HG03558 (cell line): ENCODE results near the gene VSIG8.
"Not testable (repeated sequence)": the region's sequence is repeated elsewhere in the genome, so short reads cannot be mapped to it uniquely, and the experiment has no call there.

ENCODE experiments used
- ATAC-seq: cut with Tn5 transposase; IDR thresholded peaks from one replicate; pipeline ENCODE4 v1.9.1; 2021; ENCODE audit warnings: moderate number of reproducible peaks; ENCODE audit not compliant: unreplicated experiment; ENCODE audit errors: extremely low read depth

Gene VSIG8, protein sequence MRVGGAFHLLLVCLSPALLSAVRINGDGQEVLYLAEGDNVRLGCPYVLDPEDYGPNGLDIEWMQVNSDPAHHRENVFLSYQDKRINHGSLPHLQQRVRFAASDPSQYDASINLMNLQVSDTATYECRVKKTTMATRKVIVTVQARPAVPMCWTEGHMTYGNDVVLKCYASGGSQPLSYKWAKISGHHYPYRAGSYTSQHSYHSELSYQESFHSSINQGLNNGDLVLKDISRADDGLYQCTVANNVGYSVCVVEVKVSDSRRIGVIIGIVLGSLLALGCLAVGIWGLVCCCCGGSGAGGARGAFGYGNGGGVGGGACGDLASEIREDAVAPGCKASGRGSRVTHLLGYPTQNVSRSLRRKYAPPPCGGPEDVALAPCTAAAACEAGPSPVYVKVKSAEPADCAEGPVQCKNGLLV

DNA sequence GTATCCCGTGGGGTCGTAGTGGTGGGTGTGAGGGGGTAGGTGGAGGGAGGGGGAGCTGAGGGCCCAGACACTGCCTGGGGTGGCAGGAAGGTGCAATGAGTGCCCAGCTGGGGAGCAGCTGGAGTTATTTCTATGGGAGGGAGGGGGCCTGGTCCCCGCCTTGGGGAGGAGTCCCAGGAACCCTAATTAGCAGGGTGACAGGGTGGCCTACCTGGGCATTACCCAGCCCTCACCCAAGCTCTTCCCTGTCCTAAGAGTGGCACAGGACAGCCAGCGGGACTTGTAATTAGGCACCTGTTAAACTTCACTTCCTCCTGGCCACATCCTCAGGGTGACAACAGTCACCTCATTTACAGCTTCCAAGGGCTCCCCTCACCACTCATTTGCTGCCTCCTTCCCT lies at the start of gene VSIG8:
TSS of gene VSIG8 (minus strand) at position 101 of the 400 bp plus-strand sequence. CDS start 136 bp downstream, outside the sequence.
- ATAC-seq, result no peak

DNA sequence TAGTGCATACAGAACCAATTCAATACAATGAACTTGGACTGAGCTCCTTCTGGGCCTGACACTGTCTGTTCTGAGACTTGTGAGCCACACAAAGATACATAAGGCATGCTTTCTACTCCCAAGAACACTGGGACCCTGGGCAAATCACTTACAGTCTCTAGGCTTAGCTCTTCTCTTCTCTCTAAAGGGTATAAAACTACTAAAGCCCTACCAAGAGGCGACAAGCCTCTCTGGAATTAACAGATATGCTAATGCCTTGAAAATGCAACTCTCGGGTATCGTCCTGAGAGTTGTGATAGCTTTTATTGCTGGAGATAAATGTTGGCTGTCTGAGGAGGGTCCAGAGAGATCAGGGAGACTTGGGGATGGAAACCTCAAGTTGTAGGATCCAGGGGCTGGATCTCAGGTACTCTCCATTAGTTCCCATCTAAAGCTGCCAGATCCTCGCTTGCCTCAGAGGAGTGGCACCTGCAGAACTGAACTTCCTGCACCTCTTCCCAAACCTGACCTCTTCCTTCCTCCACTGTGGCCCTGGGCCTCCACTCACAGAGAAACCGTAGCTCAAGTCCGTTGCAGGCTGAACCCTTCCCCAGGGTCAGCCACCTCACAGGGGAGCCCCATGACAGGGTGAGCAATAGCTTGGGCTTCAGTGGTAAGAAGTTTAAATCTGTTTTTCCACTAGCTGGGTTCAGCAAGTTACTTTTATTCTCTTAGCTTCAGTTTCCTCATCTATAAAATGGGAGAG lies 49.0 kb upstream of the VSIG8 start:
- ATAC-seq, result no peak

DNA sequence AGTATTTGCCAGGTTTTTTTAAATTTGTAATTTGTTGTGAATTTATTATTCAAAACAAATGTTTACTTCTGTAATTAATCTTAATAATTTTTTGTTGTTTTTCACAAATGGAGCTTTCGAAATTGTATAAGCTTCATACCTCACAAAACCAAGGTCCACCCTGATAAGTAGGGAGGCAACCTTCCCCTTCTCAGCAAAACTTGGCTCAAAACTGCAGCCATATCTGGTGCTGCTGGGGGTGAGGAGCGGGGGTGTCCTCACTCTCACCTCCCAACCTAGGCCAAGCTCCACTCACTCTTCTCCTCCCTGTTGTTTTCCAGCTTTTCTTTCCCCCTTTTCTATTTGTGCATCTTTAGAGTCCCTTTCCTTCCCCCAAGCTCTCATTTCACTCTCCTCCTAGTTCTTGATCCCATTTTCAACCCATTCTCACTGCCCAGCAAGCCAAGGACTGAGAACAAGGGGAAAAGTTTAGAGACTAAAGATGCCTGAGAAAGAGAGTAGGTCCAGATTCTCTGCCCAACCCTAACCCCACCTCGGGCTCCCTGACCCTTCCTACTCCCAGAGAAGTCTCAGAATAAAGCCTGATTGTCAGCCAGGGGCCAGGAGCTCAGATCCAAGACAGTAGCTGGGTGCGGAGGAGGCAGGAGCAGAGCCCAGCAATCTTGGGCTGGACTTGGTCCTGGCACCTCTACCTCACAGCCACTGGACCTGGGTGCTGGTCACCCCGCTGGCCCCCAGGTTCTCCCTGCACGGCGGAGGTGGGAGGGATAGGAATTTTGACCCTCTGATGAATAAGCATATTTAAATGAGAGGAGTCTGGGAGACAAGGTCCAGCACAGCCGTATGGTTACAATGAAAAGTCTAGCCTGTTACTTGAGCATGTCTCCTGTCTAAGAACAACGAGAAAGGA lies 45.8 kb upstream of the VSIG8 start:
- no peak for ATAC-seq

GRCh38 chr1:159906960-159907359 lies 44.5 kb upstream of the VSIG8 start:
- ATAC-seq, result no peak

DNA sequence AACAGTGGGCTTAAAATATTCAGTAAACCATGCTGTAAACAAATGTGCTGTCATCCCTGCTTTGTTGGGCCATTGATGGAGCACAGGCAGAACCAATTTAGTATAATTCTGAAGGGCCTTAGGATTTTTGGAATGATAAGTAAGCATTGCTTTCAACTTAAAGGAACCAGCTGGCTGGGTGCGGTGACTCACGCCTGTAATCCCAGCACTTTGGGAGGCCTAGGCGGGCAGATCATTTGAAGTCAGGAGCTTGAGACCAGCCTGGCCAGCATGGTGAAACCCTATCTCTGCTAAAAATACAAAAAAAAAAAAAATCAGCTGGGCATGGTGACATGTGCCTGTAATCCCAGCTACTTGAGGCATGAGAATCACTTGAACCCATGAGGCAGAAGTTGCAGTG lies 41.6 kb upstream of the VSIG8 start:
- ATAC-seq, result not testable (repeated sequence)

DNA sequence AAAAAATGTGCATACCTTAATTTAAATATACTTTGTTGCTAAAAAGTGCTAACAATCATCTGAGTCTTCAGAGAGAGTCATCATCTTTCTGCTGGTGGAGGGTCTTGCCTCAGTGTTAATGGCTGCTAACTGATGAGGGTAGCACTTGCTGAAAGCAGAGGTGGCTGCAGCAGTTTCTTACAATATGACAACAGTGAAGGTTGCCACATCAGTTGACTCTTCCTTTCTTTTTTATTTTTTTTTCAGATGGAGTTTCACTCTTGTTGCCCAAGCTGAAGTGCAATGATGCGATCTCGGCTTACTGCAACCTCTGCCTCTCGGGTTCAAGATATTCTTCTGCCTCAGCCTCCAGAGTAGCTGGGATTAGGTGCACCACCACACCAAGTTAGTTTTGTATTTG lies 40.1 kb upstream of the VSIG8 start:
- no peak for ATAC-seq

GRCh38 chr1:159900755-159901360 lies 38.4 kb upstream of the VSIG8 start:
- ATAC-seq, result no peak

DNA sequence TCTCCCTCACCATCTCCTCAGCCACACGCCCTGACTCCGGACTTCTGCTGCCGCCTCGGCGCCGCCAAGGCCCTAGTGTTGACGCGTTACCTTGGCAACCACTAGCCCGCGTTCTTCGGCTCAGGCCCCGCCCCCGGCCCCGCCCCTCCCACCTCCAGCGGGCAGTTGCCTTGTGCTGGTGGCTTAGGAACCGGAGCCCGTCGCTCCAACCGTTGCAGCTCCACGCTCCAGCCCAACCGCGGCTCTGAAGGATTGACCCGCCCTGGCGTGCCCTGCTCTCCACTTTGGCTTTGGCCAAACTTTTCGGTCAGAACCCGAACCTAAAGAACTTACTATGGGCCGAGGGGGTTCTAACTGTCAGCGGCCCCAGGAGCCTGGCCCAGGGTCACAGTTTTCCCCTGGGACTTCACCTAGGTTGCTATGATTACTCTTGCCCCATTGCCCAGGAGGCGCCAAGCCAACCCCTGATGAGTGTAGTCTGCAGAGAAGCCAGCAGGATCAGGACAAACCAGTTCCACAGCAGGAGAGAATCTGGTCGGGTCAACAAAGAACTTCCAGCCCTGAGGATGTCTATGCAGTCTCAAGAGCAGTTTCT lies 37.7 kb upstream of the VSIG8 start, which contains the start of gene CFAP45:
TSS of gene CFAP45 (minus strand) at position 80 of the 595 bp plus-strand sequence. CDS start at position 13, 67 bp downstream.
- ATAC-seq, result no peak

DNA sequence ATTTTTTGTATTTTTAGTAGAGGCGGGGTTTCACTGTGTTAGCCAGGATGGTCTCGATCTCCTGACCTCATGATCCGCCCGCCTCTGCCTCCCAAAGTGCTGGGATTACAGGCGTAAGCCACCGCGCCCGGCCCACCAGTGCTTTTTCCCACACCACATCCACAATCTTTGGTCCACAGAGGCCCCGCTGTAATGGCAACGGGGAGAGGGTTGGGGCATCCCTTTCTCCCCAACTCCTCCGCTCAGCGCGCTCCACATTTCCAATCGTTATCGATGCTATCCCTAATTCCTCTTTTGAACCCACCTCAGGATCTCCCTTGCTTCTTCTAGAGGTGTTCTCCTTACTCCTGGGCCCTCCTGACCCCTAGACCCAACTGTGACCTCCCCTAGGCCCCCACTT lies 37.2 kb upstream of the VSIG8 start:
- not testable (repeated sequence) for ATAC-seq

DNA sequence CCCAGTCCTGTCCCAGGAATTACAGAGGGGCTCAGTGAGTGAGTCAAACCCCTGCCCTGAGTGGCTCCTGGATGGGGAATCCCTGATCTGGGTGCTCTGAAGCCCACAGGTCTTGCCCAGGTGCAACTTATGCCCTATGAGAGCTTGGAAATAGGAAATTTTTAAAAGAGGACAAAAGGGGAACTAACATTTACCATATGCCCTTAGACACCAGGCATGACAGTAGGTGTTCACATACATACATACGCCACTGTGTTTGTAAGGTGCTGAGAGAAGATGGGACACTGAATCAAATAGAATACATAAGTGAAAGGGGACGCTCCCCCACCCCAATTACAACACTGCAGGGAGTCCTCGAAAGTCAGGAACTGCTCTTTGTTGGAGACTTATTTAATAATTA lies 36.1 kb upstream of the VSIG8 start:
- no peak for ATAC-seq

GRCh38 chr1:159897962-159898361 lies 35.5 kb upstream of the VSIG8 start:
- no peak for ATAC-seq

- ATAC-seq, result no peak
Measured at GRCh38 chr1:159896546-159896930, 34.1 kb upstream of the VSIG8 start.

DNA sequence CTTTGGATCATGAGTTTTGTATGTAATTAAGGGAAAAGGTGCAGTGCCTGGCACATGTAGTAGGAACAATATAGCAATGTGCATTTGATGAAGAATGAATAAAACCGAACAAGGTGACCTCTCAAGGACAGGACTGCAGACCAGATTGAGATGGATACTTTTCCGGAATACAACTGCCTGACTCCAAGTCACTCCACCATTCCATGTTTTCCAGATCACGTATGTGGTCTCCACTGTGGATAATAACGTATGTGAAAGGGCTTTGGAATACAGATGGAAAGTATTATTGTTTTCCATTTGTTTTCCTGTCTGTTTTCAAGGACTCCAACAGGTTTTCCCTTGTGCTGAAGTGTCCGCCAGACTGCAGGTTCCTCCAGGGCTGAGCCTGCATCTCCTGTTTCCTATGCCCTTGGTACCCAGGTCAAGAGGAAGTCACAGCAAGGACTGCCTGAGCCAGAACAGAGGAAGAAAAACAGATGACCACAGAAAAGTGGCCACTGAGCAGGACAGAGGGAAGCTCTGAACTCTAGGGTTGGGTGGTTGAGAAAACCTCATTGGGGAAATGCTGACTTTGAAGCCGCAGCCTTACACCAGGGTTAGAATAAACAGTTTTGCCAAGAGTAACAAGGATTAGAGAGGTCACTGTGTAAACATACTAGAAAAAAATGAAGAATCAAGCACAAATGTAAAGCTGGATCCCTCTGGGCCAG lies 33.5 kb upstream of the VSIG8 start:
- ATAC-seq, result no peak

DNA sequence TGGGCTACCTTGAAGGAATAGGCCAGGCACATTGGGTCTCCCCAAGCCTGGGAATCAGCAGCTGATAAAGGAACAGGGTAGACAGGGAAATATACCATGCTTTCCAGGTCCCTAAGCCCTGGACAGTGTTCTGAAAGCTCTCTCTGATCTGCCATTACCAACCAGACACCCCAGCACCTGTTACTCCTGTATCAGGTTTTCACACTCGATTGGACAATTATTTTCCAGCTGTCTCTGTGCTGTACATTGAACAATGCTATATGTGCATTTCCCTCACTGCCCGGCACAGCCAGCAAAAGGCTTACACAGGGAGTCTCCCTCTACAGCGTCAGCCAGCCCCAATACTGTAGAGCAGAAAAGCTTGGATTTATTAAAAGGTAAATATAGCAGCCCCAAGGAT lies 32.8 kb upstream of the VSIG8 start:
- no peak for ATAC-seq

DNA sequence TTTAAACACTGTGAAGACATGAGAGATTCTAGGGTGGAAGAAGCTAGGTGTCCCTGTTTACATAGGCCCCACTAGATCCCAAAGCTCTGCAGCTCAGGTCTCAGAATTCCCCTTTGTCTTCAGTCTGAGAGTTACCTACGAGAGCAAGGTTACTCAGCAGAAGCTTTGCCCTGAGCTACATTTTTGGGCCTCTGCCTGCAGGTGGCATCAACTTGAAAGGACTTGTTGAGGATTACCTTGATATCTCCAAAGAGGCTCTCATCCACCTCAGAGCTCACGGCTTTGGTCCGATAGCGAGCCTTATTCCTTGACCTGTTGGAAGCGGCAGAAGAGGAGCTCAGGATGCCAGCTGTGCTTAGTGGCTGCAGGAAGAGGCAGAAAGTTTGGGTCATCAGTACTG lies 30.5 kb upstream of the VSIG8 start:
- no peak for ATAC-seq

GRCh38 chr1:159891275-159892157 lies 29.1 kb upstream of the VSIG8 start:
- peak; percentile 55 for ATAC-seq

DNA sequence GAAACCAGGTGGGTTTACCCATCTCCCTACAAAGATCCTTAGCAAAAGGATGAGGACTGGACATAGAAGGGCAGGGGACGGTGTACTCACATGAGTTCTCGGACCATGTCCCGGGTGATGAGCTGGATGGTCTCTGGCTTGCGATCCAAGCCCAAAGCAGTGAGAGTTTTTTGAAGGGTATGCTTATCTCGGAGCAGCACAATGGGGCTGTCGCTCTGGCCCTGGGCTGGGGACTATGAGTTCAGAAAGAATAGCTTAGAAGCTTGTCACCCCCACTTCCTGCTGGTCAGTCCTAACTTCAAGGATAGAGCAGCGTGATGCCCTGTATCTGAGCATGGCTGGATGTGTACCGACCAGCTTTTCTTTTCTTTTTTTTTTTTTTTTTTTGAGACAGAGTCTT lies 27.9 kb upstream of the VSIG8 start:
- no peak for ATAC-seq

GRCh38 chr1:159889821-159890252 lies 27.4 kb upstream of the VSIG8 start:
- peak; percentile 90 for ATAC-seq
